OCI-LY7 (cell line): ENCODE measurements around the gene ATP11A. TPM values are rescaled to one million over a fixed set of nuclear protein-coding genes. Genes with fewer than 3 reads are reported as not detected.

Experiments
- BruUV-seq: library from RNA; stranded (reverse); fragments of 400-500 nt; replicated peaks from 2 replicates; lab custom pipeline; 2021; lab: Mats Ljungman, UMichigan
- CTCF ChIA-PET: fragments of 300-600 bp; sonication (Branson Sonifier 250); formaldehyde crosslinking; loops from one replicate; lab custom pipeline; 2022; ENCODE audit warnings: antibody characterized with exemption; ENCODE audit not compliant: unreplicated experiment; lab: Charles Lee
- POLR2A ChIA-PET: fragments of 300-600 bp; sonication (Branson Sonifier 250); formaldehyde crosslinking; loops from one replicate; lab custom pipeline; 2022; ENCODE audit warnings: antibody characterized with exemption; lab: Charles Lee
- DNase-seq: peaks from one replicate; pipeline ENCODE4 v3.0.0-alpha.2; 2015; ENCODE audit warnings: low spot score
- H2AFZ ChIP-seq: fragments of 200-600 bp; sonication (generic), shearing (Covaris generic); 2 replicates; pipeline ENCODE4 v1.6.1; 2014; ENCODE audit warnings: mild to moderate bottlenecking, antibody characterized with exemption, low read length, moderate library complexity
- H3K27ac ChIP-seq: fragments of 200-600 bp; sonication (generic); 2 replicates; pipeline ENCODE4 v1.5.1; 2014; ENCODE audit warnings: mixed run types, low read depth, mild to moderate bottlenecking, moderate library complexity, low read length, inconsistent platforms; ENCODE audit not compliant: poor library complexity, severe bottlenecking
- H3K36me3 ChIP-seq: fragments of 200-600 bp; sonication (generic); 2 replicates; pipeline ENCODE4 v1.6.1; 2014; ENCODE audit warnings: mild to moderate bottlenecking, antibody characterized with exemption, low read length, moderate library complexity, mixed read lengths; ENCODE audit not compliant: insufficient read depth
- H3K4me1 ChIP-seq: fragments of 200-600 bp; sonication (generic); 2 replicates; pipeline ENCODE4 v1.5.1; 2014; ENCODE audit warnings: mild to moderate bottlenecking, low read length; ENCODE audit not compliant: insufficient read depth, poor library complexity, severe bottlenecking
- H3K4me2 ChIP-seq: fragments of 200-600 bp; sonication (generic); 2 replicates; pipeline ENCODE4 v1.6.1; 2014; ENCODE audit warnings: mild to moderate bottlenecking, low read length
- H3K4me3 ChIP-seq: fragments of 200-600 bp; sonication (generic); 2 replicates; pipeline ENCODE4 v1.5.1; 2014; ENCODE audit warnings: mild to moderate bottlenecking, low read depth, low read length; ENCODE audit not compliant: poor library complexity, severe bottlenecking
- H3K79me2 ChIP-seq: fragments of 200-600 bp; sonication (generic); 2 replicates; pipeline ENCODE4 v1.6.1; 2016; ENCODE audit warnings: low read depth, mild to moderate bottlenecking, low read length, moderate library complexity, mixed read lengths; ENCODE audit not compliant: insufficient read depth
- H3K9me2 ChIP-seq: fragments of 200-600 bp; sonication (generic); 2 replicates; pipeline ENCODE4 v1.6.1; 2016; ENCODE audit warnings: mild to moderate bottlenecking, low read length, mixed read lengths; ENCODE audit not compliant: insufficient read depth
- H3K9me3 ChIP-seq: fragments of 200-600 bp; sonication (generic); 2 replicates; pipeline ENCODE4 v1.6.1; 2014; ENCODE audit warnings: mild to moderate bottlenecking, mixed run types, low read length, mixed read lengths
- H4K20me1 ChIP-seq: fragments of 200-600 bp; sonication (generic); 2 replicates; pipeline ENCODE4 v1.6.1; 2014; ENCODE audit warnings: mild to moderate bottlenecking, antibody characterized with exemption, low read length, moderate library complexity, mixed read lengths; ENCODE audit not compliant: insufficient read depth
- CTCF ChIP-seq: fragments of 200-600 bp; sonication (generic); conservative IDR thresholded peaks from 2 replicates; pipeline ENCODE4 v1.5.1; 2014; ENCODE audit warnings: mild to moderate bottlenecking, antibody characterized with exemption, low read length, moderate library complexity, mixed read lengths
- EZH2phosphoT487 ChIP-seq: fragments of 200-600 bp; sonication (generic); IDR thresholded peaks from 2 replicates; pipeline ENCODE4 v1.6.1; 2018; ENCODE audit warnings: low read depth, borderline replicate concordance, mild to moderate bottlenecking, mixed run types, antibody characterized with exemption, low read length, moderate library complexity, mixed read lengths
- intact Hi-C: fragments of 100-400 bp; cut with micrococcal nuclease; formaldehyde crosslinking; loops from one replicate; pipeline ENCODE4 v1.10.0; 2022; ENCODE audit not compliant: unreplicated experiment
- total RNA-seq, 2 experiments: library from RNA; depleted of rRNA in 1 of 2; stranded (reverse); fragments of >200 nt in 1 of 2; shearing (Covaris generic) in 1 of 2; gene quantifications; 2 replicates each; pipeline ENCODE4 v1.2.3, GENCODE V29; 2014 to 2022

ATP11A gene
- total RNA-seq, 2 experiments from 2014 or later = 8.8 to 23.1 TPM

GRCh38 chr13:112719016-112719415, 29.2 kb downstream of the ATP11A start:
- POLR2A ChIA-PET = no interaction called here
- CTCF ChIA-PET = no interaction called here
- Histone ChIP-seq H3K27ac (no peak overlapping the region), H3K9me2 (no peaks in the 10 kb centered on the region), H3K4me2 (no peak overlapping the region), H3K4me3 (no peak overlapping the region), H2AFZ (no peak overlapping the region), H3K79me2 (no peaks in the 10 kb centered on the region), H4K20me1 (no peaks in the 10 kb centered on the region), H3K4me1 (no peaks in the 10 kb centered on the region), H3K36me3 (no peaks in the 10 kb centered on the region), H3K9me3 (no peaks in the 10 kb centered on the region)
- no peak for DNase-seq
- BruUV-seq = no TSS peak
- TF ChIP-seq CTCF (no peak), EZH2phosphoT487 (no peak)
- intact Hi-C loops = no loop called here

- Histone ChIP-seq H2AFZ (no peak overlapping the region), H3K27ac (no peak overlapping the region), H3K9me3 (no peaks in the 10 kb centered on the region), H3K4me1 (no peaks in the 10 kb centered on the region), H3K9me2 (no peaks in the 10 kb centered on the region), H3K4me3 (no peak overlapping the region), H3K79me2 (no peaks in the 10 kb centered on the region), H3K36me3 (no peaks in the 10 kb centered on the region), H4K20me1 (no peaks in the 10 kb centered on the region), H3K4me2 (no peak overlapping the region)
- DNase-seq = no peak
- ChIA-PET POLR2A (no interaction called here), CTCF (no interaction called here)
- BruUV-seq = no TSS peak
- intact Hi-C loops = no loop called here
- TF ChIP-seq CTCF (no peak), EZH2phosphoT487 (no peak)
These were observed 29.7 kb downstream of the ATP11A start for GRCh38 chr13:112719556-112719955.

GRCh38 chr13:112720251-112720650, 30.4 kb downstream of the ATP11A start:
- DNase-seq = no peak

More at GRCh38 chr13:112720251-112720650, 30.4 kb downstream of the ATP11A start:
- no peaks in the 10 kb centered on the region for H3K79me2 ChIP-seq
- TF ChIP-seq CTCF = no peak
- no peak for TF ChIP-seq EZH2phosphoT487
- H3K27ac ChIP-seq = no peak overlapping the region
- no peaks in the 10 kb centered on the region for H3K9me2 ChIP-seq
- no peak overlapping the region for H2AFZ ChIP-seq
- H3K4me3 ChIP-seq = no peak overlapping the region
- H4K20me1 ChIP-seq = no peaks in the 10 kb centered on the region
- ChIA-PET CTCF (no interaction called here), POLR2A (no interaction called here)
- intact Hi-C loops = no loop called here
- H3K4me1 ChIP-seq = no peaks in the 10 kb centered on the region
- BruUV-seq = no TSS peak
- no peaks in the 10 kb centered on the region for H3K9me3 ChIP-seq
- no peaks in the 10 kb centered on the region for H3K36me3 ChIP-seq
- no peak overlapping the region for H3K4me2 ChIP-seq
